HG03460 (cell line): ENCODE measurements around the gene PML.

ENCODE experiments used
- ATAC-seq: cut with Tn5 transposase; IDR thresholded peaks from one replicate; pipeline ENCODE4 v1.9.1; 2021; ENCODE audit not compliant: unreplicated experiment

The PML gene

DNA sequence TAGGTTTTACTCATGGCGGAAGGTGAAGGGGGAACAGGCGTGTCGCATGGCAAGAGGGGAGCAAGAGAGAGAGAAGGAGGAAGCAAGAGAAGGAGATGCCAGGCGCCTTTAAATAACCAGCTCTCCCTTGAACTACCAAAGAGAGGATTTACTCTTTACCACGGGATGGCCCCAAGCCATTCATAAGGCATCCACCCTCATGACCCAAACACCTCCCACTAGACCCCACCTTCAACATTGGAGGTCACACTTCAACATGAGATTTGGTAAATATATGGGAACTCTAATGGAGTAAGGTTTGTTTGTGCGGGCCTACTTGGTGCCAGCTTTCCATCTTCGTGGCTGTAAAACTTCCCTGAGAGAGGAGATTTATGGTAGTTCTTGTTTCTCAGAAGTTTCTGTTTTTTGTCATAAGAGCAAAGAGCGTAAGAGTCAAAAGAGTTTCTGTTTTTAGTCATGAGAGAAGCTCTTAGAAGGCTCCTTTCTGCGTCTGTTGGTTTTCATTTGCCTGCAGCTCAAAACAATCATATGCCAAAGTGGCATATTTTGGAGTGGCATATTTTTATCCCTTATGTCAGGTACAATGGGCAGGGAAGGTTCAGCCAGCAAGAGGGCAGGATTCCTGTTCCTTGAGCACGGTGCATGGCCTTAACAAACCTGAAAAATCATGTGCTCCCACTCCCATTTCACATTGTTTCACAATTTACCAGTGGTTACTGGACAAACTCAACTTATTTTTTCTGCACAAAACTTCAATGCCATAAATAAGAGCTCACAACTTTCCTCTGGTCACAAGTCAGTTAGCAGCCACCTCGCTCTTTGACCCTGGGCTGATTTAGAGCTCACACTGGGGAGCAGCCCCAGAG, 12.5 kb downstream of the PML start:
- no peak for ATAC-seq

DNA sequence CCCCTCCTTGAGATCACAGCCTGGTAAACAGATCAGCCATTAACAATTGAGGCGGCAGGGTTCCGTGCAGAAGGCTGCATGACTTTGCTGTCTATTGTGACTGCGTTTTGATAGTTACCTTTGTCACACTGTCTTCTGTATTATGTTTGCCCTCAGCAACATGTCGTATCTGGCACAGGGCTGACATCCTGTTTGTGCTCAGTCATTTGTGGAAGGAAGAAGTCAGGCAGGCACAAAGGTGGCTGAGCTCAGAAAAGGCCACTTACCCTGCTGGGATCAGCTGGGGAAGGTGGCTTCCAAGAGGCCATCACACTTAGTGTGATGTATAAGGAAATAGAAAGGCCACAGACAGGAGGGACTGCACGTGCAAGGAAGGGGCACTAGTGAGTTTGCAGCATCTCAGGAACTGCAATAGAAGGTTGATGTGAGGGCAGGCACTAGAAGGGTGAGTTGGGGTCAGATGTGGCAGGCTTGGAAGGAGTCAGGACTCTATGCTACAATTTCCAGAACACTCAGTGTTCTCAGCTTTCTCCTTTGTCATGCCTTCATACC, 13.4 kb downstream of the PML start:
- no peak for ATAC-seq

DNA sequence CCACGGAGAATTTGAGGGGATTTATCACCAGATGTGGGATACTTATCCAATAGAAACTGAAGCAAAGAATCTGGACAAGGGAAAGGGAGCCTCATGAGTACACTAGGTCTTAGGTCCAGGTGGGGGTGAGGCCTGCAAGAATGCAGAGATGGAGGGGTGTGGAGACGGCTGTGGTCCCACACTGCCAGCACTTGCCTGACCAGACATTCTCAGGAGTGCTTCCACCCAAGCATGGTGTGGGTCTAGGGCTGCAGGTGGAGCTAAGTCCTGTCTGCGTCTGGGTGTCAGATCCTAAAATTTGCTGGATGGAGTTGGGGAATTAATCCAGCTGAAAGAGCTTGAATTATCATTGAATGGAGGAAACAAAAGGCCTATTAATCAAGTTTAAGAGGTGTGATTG, 14.4 kb downstream of the PML start:
- no peak for ATAC-seq

DNA sequence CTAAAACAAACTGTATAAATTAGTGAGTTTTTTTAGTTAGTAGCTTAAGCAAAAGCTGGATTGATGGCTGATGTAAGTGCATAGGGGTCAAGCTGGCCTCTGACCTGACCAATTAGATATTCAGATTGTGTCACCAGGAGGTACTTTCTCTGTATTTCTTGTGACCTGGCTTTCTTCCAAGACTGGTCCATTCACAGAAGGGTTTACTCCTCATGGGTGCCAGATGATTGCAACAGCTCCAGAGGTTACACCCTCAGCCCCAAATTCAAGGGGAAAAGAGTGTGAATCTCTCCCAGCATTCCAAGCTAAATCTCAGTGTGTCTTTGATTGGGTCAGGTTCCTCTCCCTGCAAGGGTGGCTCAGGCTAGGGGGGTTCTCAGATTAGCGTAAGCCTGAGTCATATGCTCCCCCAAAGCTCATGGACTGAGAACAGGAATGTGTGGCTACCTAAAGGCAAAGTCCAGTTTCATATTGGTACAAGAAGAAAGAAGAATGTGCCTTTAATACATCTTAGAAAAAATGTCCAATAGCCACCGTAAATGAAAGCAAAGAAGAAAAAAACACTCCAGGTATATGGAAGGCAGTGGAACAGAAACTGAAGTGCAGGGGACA, 16.5 kb downstream of the PML start:
- no peak for ATAC-seq

DNA sequence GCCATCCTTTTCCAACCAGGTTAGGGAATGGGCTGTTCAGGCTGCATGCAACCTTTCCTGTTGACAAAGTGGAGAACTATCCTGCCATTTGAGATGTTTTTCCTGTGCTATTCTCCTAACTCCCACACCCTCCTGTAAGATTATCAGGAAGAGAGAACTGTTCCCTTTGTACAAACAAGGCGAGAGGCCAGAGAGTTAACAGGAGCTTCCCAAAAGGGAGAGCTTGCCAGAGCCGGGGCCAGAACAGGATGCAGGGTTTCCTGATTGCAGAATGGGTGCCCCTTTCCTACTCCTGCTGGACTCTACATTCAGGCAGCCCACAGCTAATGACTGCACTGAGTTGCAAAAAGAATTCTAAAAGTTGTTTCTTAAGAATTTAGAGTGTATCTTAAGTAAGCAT, 17.1 kb downstream of the PML start:
- ATAC-seq, result no peak

DNA sequence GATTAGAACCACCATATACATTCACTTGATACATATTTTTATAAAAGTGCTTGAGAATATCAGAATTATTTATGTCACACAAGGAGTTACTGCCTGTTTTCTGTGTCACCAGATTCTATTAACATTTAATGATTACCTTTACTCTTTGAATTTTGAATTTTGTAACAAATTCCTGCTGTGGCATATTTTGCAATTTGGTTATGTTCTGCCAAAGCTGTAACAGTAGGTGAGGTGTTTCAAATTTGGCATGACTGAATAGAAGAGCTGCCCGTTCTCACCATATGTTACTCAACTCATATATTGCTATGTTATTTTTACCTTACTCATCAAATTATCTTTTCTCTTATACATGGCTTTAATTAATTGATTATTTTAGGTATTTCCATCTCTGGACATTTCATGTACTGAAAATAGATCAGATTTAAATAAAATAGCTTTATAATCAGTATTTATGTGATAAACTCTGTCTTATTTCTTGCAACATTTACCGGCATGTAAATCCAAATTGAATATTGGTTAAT, 18.9 kb downstream of the PML start:
- ATAC-seq, result no peak

DNA sequence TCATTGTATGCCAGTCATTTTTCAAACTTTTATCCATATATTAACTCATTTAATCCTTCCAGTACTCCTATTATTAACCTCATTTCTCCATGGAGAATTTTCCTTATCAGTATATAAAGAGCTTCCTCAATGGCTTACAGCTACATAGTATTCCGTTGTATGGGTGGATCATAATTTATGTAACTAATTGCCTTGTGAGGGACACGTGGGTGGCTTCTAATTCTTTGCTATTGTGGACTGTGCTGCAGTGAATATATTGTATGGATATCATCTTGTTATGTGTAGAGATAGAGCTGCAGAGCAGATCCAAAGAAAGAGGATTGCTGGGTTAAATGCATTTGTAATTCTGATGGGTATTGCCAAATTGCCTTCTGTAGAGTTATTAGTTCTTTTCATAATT, 25.2 kb downstream of the PML start:
- ATAC-seq, result no peak

DNA sequence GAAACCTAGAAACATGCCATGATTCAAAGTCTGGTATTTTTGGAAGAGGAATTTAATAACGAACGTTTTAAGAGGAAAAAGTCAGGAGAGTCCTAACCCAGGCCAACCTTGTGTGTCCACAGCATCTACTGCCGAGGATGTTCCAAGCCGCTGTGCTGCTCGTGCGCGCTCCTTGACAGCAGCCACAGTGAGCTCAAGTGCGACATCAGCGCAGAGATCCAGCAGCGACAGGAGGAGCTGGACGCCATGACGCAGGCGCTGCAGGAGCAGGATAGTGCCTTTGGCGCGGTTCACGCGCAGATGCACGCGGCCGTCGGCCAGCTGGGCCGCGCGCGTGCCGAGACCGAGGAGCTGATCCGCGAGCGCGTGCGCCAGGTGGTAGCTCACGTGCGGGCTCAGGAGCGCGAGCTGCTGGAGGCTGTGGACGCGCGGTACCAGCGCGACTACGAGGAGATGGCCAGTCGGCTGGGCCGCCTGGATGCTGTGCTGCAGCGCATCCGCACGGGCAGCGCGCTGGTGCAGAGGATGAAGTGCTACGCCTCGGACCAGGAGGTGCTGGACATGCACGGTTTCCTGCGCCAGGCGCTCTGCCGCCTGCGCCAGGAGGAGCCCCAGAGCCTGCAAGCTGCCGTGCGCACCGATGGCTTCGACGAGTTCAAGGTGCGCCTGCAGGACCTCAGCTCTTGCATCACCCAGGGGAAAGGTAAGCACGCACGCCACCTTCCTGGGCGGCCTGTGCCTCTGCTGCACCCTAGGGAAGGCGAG, 28.4 kb downstream of the PML start:
- no peak for ATAC-seq

DNA sequence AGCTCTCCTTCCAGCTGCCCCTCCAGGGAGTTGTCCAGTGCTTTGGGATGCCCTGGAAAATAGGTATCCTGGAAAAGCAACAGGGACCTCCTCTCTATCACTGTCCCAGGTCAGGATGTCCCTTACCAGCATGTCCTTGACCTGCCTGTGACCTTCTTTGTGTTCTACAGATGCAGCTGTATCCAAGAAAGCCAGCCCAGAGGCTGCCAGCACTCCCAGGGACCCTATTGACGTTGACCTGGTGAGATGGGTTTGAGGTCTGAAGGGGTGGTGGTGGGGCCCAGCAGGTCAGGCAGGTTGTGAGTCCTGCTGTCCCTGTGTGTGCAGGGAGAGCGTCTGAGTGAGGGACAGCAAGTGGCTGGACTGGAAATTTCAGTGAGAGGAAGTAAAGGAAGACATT, 30.2 kb downstream of the PML start:
- no peak for ATAC-seq

DNA sequence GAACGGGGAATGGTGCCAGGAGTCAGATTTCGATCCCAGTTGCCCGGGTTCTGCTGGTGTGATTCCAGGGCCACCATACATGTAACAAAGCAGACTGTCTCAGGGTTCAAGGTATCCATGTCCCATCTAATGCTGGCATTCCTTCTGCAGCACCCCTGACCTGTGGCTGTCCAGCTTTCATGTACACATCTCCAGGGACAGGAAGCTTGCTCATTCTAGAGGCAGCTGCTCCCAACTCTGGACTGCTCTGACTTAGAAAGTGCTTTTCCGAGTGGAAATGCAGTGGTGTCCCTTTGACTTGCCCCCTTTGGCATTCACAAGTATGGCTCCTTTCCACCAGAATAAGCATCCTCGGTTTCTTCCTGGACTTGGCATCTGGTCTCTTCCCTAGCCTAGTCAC, 30.9 kb downstream of the PML start:
- ATAC-seq, result no peak

DNA sequence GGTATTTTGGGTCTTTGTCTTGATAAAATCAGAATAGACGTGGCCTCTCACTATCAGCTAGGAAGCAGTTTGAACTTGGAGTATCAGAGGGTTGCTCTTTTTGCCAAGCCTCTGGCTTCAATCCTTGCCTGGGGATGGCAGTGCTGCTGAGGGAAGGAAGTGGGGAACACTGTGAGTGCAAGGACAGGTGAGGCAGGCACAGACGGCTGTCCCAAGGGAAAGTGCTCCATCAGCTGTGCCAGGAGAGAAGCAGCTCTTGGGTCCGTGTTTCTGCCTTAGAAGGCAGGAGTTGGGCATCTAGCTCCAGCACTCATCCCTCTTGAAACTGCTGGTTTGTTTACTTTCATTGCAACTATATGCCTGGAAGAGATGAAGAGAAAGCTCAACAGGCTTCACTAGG, 33.2 kb downstream of the PML start:
- no peak for ATAC-seq

DNA sequence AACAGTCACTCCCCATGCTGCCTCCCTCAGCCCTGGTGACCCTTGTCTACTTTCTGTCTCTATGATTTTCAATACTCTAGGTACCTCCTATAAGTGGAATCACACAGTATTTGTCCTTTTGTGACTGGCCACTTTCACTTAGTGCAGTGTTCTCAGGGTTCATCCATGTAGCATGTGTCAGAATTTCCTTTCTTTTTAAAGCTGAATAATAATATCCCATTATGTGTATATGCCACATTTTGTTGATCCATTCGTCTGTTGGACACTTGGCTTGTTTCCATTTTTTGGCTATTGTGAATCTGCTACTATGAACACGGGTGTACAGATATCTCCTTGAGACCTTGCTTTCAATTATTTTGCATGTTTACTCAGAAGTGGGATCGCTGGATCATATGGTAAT, 34.1 kb downstream of the PML start:
- ATAC-seq, result no peak

DNA sequence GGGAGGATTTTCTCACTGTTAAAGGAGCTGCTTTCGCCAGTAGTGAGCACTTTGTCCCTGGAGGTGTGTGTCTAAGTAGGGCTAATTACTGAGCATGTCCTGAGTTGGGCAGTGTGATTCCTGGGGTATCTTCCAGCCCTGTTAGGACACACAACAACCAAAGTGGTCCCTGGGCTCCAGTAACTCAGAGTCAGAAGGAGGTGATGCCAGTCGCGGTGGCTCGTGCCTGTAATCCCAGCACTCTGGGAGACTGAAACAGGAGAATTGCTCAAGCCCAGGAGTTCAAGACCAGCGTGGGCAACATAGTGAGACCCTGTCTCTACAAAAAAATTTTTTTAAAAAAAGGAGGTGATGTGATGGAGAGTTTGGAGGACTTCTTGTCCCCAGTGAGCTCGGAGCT, 37.5 kb downstream of the PML start:
- no peak for ATAC-seq

DNA sequence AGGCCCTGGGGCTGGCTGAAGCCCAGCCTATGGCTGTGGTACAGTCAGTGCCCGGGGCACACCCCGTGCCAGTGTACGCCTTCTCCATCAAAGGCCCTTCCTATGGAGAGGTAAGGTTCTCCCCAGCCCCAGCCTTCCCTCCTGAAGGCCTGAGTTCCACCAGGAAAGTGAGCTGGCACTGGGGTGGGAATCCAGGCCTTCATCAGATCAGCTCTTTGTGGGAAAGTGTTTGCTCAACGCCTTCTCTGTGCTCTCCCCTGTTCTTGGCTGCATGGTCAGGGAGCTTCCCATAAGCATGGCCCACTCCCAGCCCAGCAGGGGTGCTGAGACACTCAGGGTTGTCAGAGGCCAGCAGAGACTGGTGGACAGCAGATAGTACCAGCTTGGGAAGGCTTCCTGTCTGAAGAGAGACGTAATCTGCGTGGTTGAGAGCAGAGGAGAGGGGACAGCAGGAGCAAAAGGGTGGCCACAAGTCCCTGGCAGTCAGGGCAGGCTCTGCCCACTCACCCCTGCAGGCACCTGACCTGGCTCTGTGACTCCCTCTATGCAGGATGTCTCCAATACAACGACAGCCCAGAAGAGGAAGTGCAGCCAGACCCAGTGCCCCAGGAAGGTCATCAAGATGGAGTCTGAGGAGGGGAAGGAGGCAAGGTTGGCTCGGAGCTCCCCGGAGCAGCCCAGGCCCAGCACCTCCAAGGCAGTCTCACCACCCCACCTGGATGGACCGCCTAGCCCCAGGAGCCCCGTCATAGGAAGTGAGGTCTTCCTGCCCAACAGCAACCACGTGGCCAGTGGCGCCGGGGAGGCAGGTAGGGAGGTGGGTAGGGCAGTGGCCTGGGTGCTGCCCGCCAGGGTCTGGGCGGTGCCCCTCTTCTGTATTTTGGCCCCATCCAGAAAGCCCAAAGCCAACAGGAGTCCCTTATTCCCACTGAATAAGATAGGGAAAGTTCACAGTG, 38.4 kb downstream of the PML start:
- ATAC-seq, result no peak

DNA sequence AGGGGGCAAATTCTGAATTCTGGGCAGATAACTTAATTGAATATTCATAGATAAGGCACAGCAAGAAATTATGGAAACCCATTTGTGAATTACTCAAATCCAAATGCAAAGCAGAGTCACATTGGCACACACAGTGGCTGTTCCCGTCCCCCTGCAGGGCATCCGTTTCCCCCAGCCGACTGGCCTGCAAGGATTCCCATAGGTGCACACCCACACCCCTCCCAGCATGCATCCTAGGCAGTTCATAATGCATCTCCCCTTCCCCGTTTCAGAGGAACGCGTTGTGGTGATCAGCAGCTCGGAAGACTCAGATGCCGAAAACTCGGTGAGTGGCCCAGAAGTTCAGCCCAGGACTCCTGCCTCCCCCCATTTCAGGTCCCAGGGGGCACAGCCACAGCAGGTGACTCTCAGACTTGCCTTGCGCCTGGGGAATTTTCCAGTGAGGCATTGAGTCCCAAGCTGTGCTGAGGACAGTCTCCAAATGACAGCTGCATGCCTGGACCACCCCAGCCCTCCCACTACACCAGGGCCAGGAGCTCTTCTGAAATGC, 39.8 kb downstream of the PML start:
- ATAC-seq, result no peak

DNA sequence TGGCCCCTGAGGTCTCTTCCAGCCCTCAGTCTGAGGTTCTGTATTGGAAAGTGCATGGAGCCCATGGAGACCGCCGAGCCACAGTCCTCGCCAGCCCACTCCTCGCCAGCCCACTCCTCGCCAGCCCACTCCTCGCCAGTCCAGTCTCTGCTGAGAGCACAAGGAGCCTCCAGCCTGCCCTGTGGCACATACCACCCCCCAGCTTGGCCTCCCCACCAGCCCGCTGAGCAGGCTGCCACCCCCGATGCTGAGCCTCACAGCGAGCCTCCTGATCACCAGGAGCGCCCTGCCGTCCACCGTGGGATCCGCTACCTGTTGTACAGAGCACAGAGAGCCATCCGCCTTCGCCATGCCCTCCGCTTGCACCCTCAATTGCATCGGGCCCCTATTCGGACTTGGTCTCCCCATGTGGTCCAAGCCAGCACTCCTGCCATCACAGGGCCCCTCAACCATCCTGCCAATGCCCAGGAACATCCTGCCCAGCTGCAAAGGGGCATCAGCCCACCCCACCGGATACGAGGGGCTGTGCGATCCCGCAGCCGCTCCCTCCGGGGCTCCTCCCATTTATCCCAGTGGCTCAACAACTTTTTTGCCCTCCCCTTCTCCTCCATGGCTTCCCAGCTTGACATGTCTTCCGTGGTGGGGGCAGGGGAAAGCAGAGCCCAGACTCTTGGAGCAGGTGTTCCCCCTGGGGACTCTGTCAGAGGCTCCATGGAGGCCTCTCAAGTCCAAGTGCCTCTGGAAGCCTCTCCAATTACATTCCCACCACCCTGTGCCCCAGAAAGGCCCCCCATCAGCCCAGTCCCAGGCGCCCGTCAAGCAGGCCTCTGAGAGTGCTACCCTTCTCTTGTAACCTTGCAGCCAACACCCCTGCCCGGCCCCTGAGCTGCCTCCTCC, 40.9 kb downstream of the PML start:
- no peak for ATAC-seq

DNA sequence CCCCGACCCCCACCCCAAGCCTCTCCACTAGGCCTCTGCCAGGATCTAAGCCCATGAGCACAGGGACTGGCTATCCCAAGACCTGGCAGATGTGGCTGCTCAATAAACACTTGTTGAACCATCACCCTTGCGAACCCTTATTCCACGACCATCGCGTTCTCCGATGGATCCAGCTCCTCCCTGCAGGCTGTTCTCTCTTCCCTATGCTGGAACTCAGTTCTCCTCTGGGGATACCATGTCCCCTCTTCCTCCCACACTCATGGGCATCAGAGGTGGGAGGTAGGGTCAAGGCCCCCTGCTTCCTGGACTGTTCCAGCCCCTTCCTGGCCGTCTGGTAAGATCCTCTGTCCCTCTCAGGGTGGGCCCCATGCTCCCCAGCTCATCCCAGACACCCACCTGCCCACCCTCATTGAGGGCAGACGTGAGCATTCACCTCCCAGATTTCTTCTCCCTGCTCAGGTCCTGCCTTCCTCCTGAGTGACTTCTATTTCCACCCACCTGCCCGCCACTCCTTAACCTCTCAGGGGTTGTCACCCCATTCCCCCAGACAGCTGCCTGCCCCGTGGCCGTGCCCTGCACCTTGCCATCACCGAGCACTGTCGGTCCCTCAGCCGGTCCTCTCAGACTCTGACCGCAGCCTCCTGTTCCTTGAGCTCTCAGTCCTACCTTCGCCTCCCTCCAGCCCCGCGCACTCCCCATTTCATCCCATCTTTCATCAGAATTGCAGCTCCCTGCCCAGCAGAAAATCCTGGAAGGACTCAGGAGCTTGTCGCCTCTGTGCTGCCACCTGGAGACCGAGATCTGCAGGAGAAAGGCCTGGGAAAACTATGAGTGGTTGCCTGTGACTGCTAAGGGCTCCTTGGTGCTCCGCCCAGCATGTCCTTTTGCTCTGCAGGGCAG, 42.0 kb downstream of the PML start:
- no peak for ATAC-seq
